NCI-H748 treated with DMSO at 0.1 percent for 48 hours (cell line): ENCODE data around the gene LPCAT1.
"Not testable (repeated sequence)": the region's sequence is repeated elsewhere in the genome, so short reads cannot be mapped to it uniquely, and the experiment has no call there.

Source experiments
- DNase-seq: peaks from one replicate; lab custom pipeline; 2025; lab: John Stamatoyannopoulos, UW

The LPCAT1 gene

DNA sequence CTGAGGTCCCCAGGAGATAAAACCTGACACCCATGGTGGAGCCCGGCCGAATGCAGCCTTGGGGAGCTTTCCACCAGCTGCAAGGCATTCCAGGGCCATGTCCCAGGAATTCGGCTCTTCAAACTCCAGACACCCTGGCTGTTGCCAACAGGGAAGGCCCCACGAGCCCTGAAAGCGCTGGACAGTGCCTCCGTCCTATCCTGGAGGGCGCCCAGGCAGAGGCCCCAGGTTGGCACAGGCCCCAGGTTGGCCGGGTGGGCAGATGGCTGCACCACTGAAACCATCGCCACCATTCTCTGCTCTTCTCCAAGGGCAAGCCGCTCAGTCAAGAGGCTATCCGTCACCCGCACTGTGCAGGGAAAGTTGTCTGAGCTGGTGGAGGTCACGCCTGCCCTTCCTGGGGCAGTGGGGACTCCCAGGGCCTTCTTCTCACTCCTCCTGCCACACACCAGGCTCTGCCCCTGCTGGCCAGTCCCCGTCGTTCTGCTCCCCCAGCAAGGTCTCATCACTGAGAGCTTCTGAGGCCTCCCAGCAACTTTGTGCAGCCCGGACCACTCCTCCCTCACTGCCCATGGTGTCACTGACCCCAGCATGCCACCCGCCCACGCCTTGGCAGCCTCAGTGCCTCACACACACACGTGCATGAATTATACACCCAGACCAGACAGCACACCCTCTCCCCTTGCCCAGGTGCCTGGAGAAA lies 99.7 kb downstream of the LPCAT1 start:
- no peak for DNase-seq

- DNase-seq = not testable (repeated sequence)
These were observed 101.2 kb downstream of the LPCAT1 start for GRCh38 chr5:1422522-1422921.

- DNase-seq = no peak
These were observed 102.0 kb downstream of the LPCAT1 start for GRCh38 chr5:1421521-1422341.

DNA sequence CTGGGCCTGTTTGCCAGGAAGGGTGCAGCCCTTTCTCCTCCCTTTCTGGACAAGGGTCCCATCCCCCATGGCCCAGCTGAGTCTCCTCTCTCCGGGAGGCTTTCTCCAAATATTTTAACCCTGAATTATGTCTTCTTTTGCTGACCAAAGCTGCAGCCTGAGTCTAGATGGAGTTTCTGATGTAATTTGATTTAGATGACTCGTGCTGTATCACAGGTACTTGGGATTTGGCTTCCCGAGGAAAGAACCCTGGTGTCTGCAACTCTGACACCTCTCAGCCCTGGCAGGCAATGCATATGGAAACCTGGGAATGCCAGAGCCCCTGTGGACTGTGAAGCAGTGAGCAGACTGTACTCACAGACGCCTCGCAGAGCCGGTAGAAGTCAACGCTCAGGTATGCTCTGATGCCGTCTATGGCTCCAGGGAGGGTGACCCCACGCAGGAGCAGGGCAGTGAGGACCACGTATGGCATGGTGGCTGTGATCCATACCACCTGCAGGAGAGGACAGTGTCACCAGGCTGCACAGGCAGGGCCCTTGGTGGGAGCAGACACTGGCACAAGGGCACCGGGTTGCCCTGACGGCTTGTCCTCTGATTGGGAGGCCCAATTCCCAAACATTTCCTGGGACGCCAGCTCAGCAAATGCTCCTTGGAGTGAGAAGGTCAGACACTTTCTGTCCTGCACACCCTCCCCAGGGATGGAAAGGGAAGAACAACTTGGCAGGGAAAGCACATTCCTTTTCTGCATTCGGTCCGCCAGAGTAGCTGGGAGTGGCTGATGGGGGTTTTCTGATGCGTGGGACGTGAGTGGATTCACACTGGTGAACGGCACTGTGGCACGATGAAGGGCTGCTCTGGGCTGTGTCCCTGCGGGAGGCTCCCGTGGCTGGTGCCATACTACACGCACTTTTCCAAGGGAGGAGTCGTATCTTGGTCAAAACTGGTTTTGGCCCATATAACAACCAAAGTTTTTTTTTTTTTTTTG lies 103.3 kb downstream of the LPCAT1 start:
- DNase-seq = no peak

DNA sequence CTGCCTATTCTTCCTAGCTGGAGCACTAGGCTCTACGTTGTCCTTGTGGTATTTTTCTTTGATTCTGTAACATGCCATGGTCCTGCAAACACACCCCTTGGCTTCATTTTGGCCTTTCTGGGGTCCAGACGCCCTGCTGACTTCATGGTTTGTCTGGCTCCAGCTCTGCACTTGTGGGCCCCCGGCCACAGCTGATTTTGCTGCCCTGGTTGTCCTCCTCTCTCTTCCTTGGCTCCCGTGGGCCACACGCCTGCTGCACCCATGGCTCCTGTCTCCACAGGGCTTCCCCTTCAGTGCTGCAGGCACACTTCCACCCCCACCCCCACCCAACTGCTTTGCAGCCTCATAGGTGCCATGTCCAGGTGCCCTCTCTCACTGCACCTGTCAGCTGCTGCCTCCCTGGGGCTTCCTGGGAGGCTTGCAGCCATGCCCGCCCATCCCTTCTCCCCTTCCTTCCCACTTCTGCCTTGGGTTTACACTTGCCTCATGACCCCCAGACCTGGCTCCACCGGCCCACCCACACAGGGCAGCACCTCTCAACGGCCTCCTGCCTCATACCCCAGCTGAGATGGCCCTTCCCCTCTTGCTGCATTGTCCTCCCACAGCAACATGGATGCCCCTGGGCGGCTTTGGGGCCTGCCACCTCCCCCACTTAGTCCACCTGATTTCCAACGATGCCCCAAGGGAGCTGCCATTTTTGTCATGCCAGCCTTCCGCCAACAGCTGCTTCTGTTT lies 104.1 kb downstream of the LPCAT1 start:
- no peak for DNase-seq

GRCh38 chr5:1418921-1419280 lies 104.9 kb downstream of the LPCAT1 start:
- no peak for DNase-seq

GRCh38 chr5:1418238-1418920 lies 105.4 kb downstream of the LPCAT1 start:
- no peak for DNase-seq

DNA sequence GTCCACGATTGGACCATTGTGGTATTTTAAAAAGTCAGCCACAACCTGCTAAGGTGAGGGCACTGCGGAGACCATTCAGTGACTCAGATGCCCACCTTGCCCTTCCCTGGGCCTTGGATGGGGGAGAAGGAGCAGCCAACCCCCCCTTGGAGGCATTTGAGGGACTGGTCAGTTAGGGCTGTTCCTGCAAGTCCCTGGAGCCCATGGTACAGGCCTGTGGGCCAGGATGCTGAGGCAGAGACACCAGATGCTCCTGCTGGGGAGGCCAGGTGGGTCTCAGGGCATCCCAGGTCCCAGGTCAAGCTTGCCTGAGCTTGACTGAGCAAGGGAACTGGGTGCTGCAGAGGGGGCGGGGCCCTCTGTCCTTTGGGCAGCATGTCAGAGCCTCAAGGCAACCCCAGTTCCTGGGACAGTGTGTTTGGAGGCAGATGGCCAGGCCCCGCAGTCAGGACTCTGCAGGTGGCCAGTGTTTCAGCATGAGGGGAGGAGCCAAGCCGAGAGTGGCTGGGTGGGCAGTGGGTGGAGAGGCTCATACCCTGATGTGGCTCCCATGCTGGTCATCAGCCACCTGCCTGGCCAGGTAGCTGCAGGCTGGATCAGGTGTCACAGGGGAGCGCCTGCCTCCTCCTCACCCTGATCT lies 106.1 kb downstream of the LPCAT1 start:
- DNase-seq = no peak

GRCh38 chr5:1416856-1417469 lies 106.8 kb downstream of the LPCAT1 start:
- no peak for DNase-seq

DNA sequence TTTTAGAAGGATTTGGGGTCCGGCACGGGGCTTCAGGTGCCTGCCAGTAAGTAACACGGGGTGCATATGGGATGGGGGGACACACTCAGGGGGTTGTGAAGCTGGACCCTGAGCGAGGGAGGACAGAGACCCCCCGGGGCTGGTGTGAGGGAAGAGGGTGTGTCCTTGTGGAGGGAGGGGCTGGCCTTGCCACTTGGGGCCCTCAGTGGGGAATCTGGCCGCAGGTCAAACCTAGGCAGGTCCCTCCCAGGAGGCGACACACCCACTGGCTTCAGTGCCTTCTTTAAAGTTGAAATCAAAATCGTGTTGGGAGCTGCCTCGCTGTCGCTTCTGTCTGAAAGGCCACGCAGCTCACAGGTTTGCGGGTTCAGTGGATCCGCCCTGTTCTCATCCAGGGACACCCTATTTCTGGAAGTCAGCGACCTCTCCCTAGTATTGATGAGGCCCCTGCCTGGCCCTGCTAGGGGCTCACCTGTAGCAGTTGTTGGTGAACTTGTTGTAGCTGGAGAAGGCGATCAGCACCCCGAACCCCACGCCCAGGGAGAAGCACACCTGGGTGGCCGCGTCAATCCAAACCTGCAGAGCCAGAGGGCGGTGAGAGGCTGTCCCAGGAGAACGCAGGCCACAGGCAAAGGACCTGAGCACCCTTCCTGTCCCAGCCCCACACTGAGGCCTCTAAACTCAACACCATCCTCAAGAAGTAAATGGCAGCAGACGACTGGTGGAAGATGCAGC lies 108.0 kb downstream of the LPCAT1 start:
- no peak for DNase-seq

- no peak for DNase-seq
These were observed 108.7 kb downstream of the LPCAT1 start for GRCh38 chr5:1415059-1415425.

GRCh38 chr5:1414311-1415058 lies 109.3 kb downstream of the LPCAT1 start:
- DNase-seq = no peak

- no peak for DNase-seq
These were observed 110.0 kb downstream of the LPCAT1 start for GRCh38 chr5:1413611-1414241.

- no peak for DNase-seq
These were observed 110.5 kb downstream of the LPCAT1 start for GRCh38 chr5:1413211-1413610.

GRCh38 chr5:1412621-1413020 lies 111.1 kb downstream of the LPCAT1 start:
- DNase-seq = no peak

DNA sequence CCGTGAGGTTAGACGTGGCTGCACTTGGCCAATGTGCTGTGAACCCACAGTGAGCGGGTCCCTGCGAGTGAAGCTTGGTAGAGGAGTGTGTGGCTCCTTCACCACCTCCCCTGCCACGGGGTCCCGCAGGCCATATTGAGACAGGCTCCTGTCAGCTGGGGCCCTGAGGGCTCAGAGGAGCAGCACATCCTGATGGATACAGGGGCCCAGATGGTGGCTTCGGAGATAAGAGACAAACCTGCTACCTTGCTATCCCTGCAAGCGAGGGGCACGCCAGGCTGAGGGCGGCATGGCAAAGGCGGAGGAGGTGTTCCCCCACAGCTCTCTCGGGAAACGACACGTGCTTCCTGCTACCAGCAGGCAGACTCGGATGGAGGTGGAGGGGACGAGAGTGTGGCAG lies 111.6 kb downstream of the LPCAT1 start:
- no peak for DNase-seq
